WTC11 (cell line): ENCODE measurements around the gene EHD4. TPM values are rescaled to one million over a fixed set of nuclear protein-coding genes. Genes with fewer than 3 reads are reported as not detected.

Source experiments
- ATAC-seq: fragments of 200-7000 bp; cut with Tn5 transposase; 2 replicates; pipeline ENCODE4 v1.10.0; 2021; ENCODE audit warnings: mild to moderate bottlenecking, moderate library complexity
- CTCF ChIA-PET: fragments of 300-600 bp; sonication (Branson Sonifier 250); formaldehyde crosslinking; loops from one replicate; lab custom pipeline; 2021; ENCODE audit warnings: antibody characterized with exemption; lab: Charles Lee
- POLR2A ChIA-PET: fragments of 350-600 bp; sonication (Branson Sonifier 250); formaldehyde crosslinking; loops from one replicate; lab custom pipeline; 2021; ENCODE audit warnings: antibody characterized with exemption; lab: Charles Lee
- DNase-seq: peaks from one replicate; pipeline ENCODE4 v3.0.0; 2021; ENCODE audit warnings: low spot score
- H3K27ac Mint-ChIP-seq: 2 replicates; pipeline ENCODE4 v1.8.0; 2021; ENCODE audit warnings: mixed read lengths
- H3K27me3 Mint-ChIP-seq: 2 replicates; pipeline ENCODE4 v1.8.0; 2021; ENCODE audit warnings: low read depth, mild to moderate bottlenecking, moderate library complexity, mixed read lengths
- H3K36me3 Mint-ChIP-seq: 2 replicates; pipeline ENCODE4 v1.8.0; 2021; ENCODE audit warnings: mixed read lengths
- H3K4me1 Mint-ChIP-seq: 2 replicates; pipeline ENCODE4 v1.8.0; 2022; ENCODE audit warnings: mixed read lengths
- H3K4me3 Mint-ChIP-seq: 2 replicates; pipeline ENCODE4 v1.8.0; 2021; ENCODE audit warnings: mild to moderate bottlenecking, moderate library complexity, mixed read lengths
- H3K9me3 Mint-ChIP-seq: 2 replicates; pipeline ENCODE4 v1.8.0; 2021; ENCODE audit warnings: mixed read lengths
- ATF1 ChIP-seq: sonication (generic); formaldehyde crosslinking; IDR thresholded peaks from 2 replicates; pipeline ENCODE4 v1.8.1; 2023; ENCODE audit warnings: mild to moderate bottlenecking, moderate library complexity, missing genetic modification reagents
- CBFB ChIP-seq: sonication (generic); formaldehyde crosslinking; IDR thresholded peaks from 2 replicates; pipeline ENCODE4 v1.8.1; 2022; ENCODE audit warnings: mild to moderate bottlenecking, low read depth, missing genetic modification reagents
- CDX4 ChIP-seq: fragments of 250-450 bp; sonication (Bioruptor Pico); IDR thresholded peaks from 2 replicates; pipeline ENCODE4 v1.9.0; 2021; ENCODE audit warnings: moderate library complexity, mild to moderate bottlenecking, inconsistent platforms, borderline replicate concordance
- CREB1 ChIP-seq: sonication (generic); formaldehyde crosslinking; IDR thresholded peaks from 2 replicates; pipeline ENCODE4 v1.8.0; 2023; ENCODE audit warnings: mild to moderate bottlenecking, missing genetic modification reagents
- ERG ChIP-seq: fragments of 250-450 bp; sonication (Bioruptor Pico); IDR thresholded peaks from 2 replicates; pipeline ENCODE4 v1.8.0; 2021; ENCODE audit warnings: mild to moderate bottlenecking
- ETV6 ChIP-seq: sonication (generic); formaldehyde crosslinking; IDR thresholded peaks from 2 replicates; pipeline ENCODE4 v1.8.1; 2022; ENCODE audit warnings: mild to moderate bottlenecking, missing genetic modification reagents
- FOXK1 ChIP-seq: sonication (generic); formaldehyde crosslinking; IDR thresholded peaks from 2 replicates; pipeline ENCODE4 v1.8.0; 2022; ENCODE audit warnings: mild to moderate bottlenecking, moderate library complexity, missing genetic modification reagents
- GTF2I ChIP-seq: fragments of 250-450 bp; sonication (Bioruptor Pico); conservative IDR thresholded peaks from 2 replicates; pipeline ENCODE4 v1.4.0; 2021; ENCODE audit warnings: mild to moderate bottlenecking
- HMGXB4 ChIP-seq: sonication (generic); formaldehyde crosslinking; IDR thresholded peaks from 2 replicates; pipeline ENCODE4 v1.8.1; 2023; ENCODE audit warnings: mild to moderate bottlenecking, moderate library complexity, missing genetic modification reagents
- MLX ChIP-seq: sonication (generic); formaldehyde crosslinking; IDR thresholded peaks from 2 replicates; pipeline ENCODE4 v1.8.1; 2023; ENCODE audit warnings: mild to moderate bottlenecking, missing genetic modification reagents, moderate library complexity
- MYBL2 ChIP-seq: sonication (generic); formaldehyde crosslinking; IDR thresholded peaks from 2 replicates; pipeline ENCODE4 v1.8.1; 2023; ENCODE audit warnings: mild to moderate bottlenecking, moderate library complexity, missing genetic modification reagents
- NR2C2 ChIP-seq: sonication (generic); formaldehyde crosslinking; IDR thresholded peaks from 2 replicates; pipeline ENCODE4 v1.8.0; 2022; ENCODE audit warnings: mild to moderate bottlenecking, missing genetic modification reagents
- OVOL2 ChIP-seq: fragments of 250-450 bp; sonication (Bioruptor Pico); IDR thresholded peaks from 2 replicates; pipeline ENCODE4 v1.9.0; 2021; ENCODE audit warnings: mild to moderate bottlenecking, borderline replicate concordance
- SMAD3 ChIP-seq: sonication (generic); formaldehyde crosslinking; IDR thresholded peaks from 2 replicates; pipeline ENCODE4 v1.8.0; 2022; ENCODE audit warnings: missing genetic modification reagents, mild to moderate bottlenecking, borderline replicate concordance
- TEAD4 ChIP-seq: sonication (generic); formaldehyde crosslinking; IDR thresholded peaks from 2 replicates; pipeline ENCODE4 v1.8.0; 2022; ENCODE audit warnings: mild to moderate bottlenecking, missing genetic modification reagents
- ZNF121 ChIP-seq: sonication (generic); formaldehyde crosslinking; IDR thresholded peaks from 2 replicates; pipeline ENCODE4 v1.8.0; 2023; ENCODE audit warnings: missing genetic modification reagents
- ZNF219 ChIP-seq: sonication (generic); formaldehyde crosslinking; IDR thresholded peaks from 2 replicates; pipeline ENCODE4 v1.8.0; 2023; ENCODE audit warnings: missing genetic modification reagents, mild to moderate bottlenecking, borderline replicate concordance
- ZNF232 ChIP-seq: sonication (generic); formaldehyde crosslinking; IDR thresholded peaks from 2 replicates; pipeline ENCODE4 v1.8.0; 2022; ENCODE audit warnings: mild to moderate bottlenecking, missing genetic modification reagents
- ZNF396 ChIP-seq: fragments of 250-450 bp; sonication (Bioruptor Pico); IDR thresholded peaks from 2 replicates; pipeline ENCODE4 v1.8.0; 2021; ENCODE audit warnings: mild to moderate bottlenecking, moderate library complexity, borderline replicate concordance
- total RNA-seq: library from RNA; stranded (reverse); gene quantifications from 3 replicates; pipeline ENCODE4 v1.2.3, GENCODE V29; 2021
- TF ChIP-seq, protein P1 (sequence below): sonication (generic); formaldehyde crosslinking; IDR thresholded peaks from 2 replicates; pipeline ENCODE4 v1.8.1; 2023; ENCODE audit warnings: mild to moderate bottlenecking, missing genetic modification reagents, moderate library complexity
- TF ChIP-seq, protein P2 (sequence below): fragments of 250-450 bp; sonication (Bioruptor Pico); IDR thresholded peaks from 2 replicates; pipeline ENCODE4 v1.9.0; 2021; ENCODE audit warnings: mild to moderate bottlenecking, borderline replicate concordance

The EHD4 gene
- total RNA-seq, 1 experiment from 2014 or later: 23.9 TPM

DNA sequence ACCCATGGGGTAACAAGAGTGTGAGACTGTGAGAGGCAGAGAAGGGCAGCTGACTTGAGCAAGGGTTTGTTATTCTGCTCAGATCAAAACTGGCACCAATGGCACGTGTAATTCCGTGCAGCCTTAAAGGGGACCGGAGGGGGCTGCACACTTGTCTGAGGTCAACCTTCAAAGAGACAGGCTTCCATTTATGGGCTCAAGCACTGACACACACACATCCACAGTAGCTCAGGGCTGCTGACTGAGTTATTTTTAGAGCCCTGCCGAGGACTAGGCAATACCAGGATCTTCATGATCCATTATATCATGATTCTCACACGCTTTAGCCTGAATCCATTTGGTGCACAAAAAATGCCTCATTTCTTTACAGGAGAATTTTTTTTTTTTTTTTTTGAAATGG, 57.9 kb downstream of the EHD4 start (continued):
- no peak for TF ChIP-seq ERG (CRISPR knock-in tag)

DNA sequence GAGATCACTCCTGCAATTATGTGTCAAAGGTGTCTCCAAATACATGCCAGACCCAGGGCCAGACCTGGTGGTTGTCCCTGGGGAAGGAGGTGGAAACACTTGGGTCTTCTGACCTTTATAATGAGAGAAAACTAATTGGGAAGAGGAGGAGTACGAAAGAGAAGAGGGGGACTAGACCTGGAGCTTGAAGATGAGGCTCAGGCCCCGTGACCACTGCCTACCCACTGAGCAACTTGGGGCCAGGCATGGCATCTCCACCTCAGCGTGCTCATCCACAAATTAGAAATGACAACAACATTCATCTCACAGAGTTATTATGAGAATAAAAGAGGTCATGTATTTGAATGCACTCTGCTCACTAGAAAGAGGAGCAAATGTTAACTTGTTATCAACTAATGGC, 59.1 kb downstream of the EHD4 start:
- Mint-ChIP-seq H3K36me3 (peaks cover 35% of the 10 kb centered on the region), H3K27me3 (no peaks in the 10 kb centered on the region), H3K9me3 (no peaks in the 10 kb centered on the region), H3K27ac (no peak overlapping the region), H3K4me3 (no peak overlapping the region), H3K4me1 (no peaks in the 10 kb centered on the region)
- ATAC-seq (no peak), DNase-seq (no peak)
- POLR2A ChIA-PET: no interaction called here
- CTCF ChIA-PET: interaction anchor here (2.9 kb wide), 1 partner anchor 9 kb away, joined by 11 read pairs; no protein-coding TSS in a partner anchor
- TF ChIP-seq ZNF219 (CRISPR knock-in tag) (no peak), CREB1 (CRISPR knock-in tag) (no peak), CBFB (no peak), OVOL2 (CRISPR knock-in tag) (no peak), GTF2I (CRISPR knock-in tag) (no peak), ATF1 (CRISPR knock-in tag) (no peak), SMAD3 (CRISPR knock-in tag) (no peak), TEAD4 (CRISPR knock-in tag) (no peak), ZNF232 (CRISPR knock-in tag) (no peak), ETV6 (CRISPR knock-in tag) (no peak), CDX4 (no peak)
- TF ChIP-seq, protein P1, sequence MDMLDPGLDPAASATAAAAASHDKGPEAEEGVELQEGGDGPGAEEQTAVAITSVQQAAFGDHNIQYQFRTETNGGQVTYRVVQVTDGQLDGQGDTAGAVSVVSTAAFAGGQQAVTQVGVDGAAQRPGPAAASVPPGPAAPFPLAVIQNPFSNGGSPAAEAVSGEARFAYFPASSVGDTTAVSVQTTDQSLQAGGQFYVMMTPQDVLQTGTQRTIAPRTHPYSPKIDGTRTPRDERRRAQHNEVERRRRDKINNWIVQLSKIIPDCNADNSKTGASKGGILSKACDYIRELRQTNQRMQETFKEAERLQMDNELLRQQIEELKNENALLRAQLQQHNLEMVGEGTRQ: no peak

DNA sequence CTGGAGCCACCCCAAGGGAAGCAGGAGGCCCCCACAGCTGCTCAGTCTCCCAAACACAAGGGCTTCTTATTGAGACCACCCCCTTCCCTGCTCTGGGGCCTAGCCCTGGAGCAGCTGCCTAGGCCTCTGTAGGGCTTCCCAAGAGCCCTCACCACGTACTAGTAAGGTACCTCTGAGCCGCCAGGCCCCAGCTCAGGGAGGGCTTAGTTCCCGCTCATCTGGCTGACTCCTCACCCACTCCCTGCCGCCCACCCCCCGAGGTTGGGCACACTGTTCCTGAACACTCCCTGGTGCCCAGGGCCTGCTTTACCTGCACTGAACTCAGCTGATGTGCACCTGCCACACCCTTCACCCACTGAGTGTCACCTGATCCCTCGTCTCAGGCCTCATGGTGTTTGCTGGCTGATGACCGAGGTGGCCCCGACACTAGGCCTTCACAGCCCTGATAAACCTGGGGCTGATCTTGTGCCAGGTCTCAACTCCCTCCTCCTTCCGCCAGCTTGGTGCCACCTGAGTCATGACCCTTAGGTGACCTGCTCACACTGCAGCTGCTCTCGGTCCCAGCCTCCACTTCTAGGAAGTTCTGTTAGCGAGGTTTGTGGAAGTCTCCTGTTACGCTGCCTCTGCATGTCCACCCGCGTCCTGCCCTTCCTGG, 60.5 kb downstream of the EHD4 start:
- TF ChIP-seq TEAD4 (CRISPR knock-in tag) (no peak), MLX (CRISPR knock-in tag) (no peak), NR2C2 (CRISPR knock-in tag) (no peak), MYBL2 (CRISPR knock-in tag) (no peak), HMGXB4 (CRISPR knock-in tag) (no peak), FOXK1 (CRISPR knock-in tag) (no peak), ZNF121 (CRISPR knock-in tag) (no peak), ZNF396 (CRISPR knock-in tag) (no peak)
- TF ChIP-seq, protein P2, sequence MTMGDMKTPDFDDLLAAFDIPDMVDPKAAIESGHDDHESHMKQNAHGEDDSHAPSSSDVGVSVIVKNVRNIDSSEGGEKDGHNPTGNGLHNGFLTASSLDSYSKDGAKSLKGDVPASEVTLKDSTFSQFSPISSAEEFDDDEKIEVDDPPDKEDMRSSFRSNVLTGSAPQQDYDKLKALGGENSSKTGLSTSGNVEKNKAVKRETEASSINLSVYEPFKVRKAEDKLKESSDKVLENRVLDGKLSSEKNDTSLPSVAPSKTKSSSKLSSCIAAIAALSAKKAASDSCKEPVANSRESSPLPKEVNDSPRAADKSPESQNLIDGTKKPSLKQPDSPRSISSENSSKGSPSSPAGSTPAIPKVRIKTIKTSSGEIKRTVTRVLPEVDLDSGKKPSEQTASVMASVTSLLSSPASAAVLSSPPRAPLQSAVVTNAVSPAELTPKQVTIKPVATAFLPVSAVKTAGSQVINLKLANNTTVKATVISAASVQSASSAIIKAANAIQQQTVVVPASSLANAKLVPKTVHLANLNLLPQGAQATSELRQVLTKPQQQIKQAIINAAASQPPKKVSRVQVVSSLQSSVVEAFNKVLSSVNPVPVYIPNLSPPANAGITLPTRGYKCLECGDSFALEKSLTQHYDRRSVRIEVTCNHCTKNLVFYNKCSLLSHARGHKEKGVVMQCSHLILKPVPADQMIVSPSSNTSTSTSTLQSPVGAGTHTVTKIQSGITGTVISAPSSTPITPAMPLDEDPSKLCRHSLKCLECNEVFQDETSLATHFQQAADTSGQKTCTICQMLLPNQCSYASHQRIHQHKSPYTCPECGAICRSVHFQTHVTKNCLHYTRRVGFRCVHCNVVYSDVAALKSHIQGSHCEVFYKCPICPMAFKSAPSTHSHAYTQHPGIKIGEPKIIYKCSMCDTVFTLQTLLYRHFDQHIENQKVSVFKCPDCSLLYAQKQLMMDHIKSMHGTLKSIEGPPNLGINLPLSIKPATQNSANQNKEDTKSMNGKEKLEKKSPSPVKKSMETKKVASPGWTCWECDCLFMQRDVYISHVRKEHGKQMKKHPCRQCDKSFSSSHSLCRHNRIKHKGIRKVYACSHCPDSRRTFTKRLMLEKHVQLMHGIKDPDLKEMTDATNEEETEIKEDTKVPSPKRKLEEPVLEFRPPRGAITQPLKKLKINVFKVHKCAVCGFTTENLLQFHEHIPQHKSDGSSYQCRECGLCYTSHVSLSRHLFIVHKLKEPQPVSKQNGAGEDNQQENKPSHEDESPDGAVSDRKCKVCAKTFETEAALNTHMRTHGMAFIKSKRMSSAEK: no peak
- TF ChIP-seq, protein P1: no peak
- no peaks in the 10 kb centered on the region for H3K9me3 Mint-ChIP-seq
- CTCF ChIA-PET: interaction anchor here (2.9 kb wide), 1 partner anchor 7 kb away, joined by 11 read pairs; no protein-coding TSS in a partner anchor
- no peak overlapping the region for H3K4me3 Mint-ChIP-seq
- DNase-seq (no peak), ATAC-seq (no peak)
- H3K36me3 Mint-ChIP-seq: peaks cover 37% of the 10 kb centered on the region
- no peaks in the 10 kb centered on the region for H3K4me1 Mint-ChIP-seq
- peak overlapping the region; percentile 60; the same call in 1 of the 2 replicates for H3K27ac Mint-ChIP-seq
- no peaks in the 10 kb centered on the region for H3K27me3 Mint-ChIP-seq
- POLR2A ChIA-PET: no interaction called here
